ENCODE results near the gene KPNA6.
A peak's percentile ranks its signal among the peaks of the same experiment; 100 is the strongest.

The KPNA6 gene

GRCh38 chr1:32221980-32222755 lies 114.3 kb downstream of the KPNA6 start, which contains the start of the genes EIF3I and TMEM234:
EIF3I (plus strand) TSS chr1:32222407; CDS start chr1:32222442, 35 bp downstream.
TMEM234 (minus strand) TSS chr1:32222353; CDS start chr1:32222322, 31 bp downstream.
- in situ Hi-C loops (cut with HindIII; ENCODE audit: low pct_ligation_motif_present, low sequenced_read_pairs): no loop called here
- no peaks in the 10 kb centered on the region for H3K27me3 ChIP-seq (replicated peaks)
- peak within 1 kb of the TSS; percentile 95 for H3K4me3 ChIP-seq (ENCODE audit: low read depth, low read length)
- H3K36me3 ChIP-seq (replicated peaks): peaks cover 22% of the 10 kb centered on the region
- DNase-seq: peak; percentile 90
- H3K27ac ChIP-seq: peak within 1 kb of the TSS; percentile 93
- no peak for TF ChIP-seq CTCF (IDR thresholded peaks at IDR 0.05; ENCODE audit: low read depth, low read length, missing control alignments)

- H3K36me3 ChIP-seq (replicated peaks): peaks cover 35% of the 10 kb centered on the region
- H3K4me3 ChIP-seq (ENCODE audit: low read depth, low read length): no peak overlapping the region
- H3K27me3 ChIP-seq (replicated peaks): no peaks in the 10 kb centered on the region
- TF ChIP-seq CTCF (IDR thresholded peaks at IDR 0.05; ENCODE audit: low read depth, low read length, missing control alignments): peak; percentile 28
- in situ Hi-C loops (cut with HindIII; ENCODE audit: low pct_ligation_motif_present, low sequenced_read_pairs): no loop called here
- peak; percentile 33 for DNase-seq
- no peak overlapping the region for H3K27ac ChIP-seq
Measured at GRCh38 chr1:32223683-32224082, 115.8 kb downstream of the KPNA6 start.

- no peak for TF ChIP-seq CTCF (IDR thresholded peaks at IDR 0.05; ENCODE audit: low read depth, low read length, missing control alignments)
- Histone ChIP-seq H3K36me3 (replicated peaks) (peaks cover 41% of the 10 kb centered on the region), H3K27ac (no peak overlapping the region)
Measured at GRCh38 chr1:32224285-32224684, 116.4 kb downstream of the KPNA6 start.

More at GRCh38 chr1:32224285-32224684, 116.4 kb downstream of the KPNA6 start:
- no peak overlapping the region for H3K4me3 ChIP-seq (ENCODE audit: low read depth, low read length)
- in situ Hi-C loops (cut with HindIII; ENCODE audit: low pct_ligation_motif_present, low sequenced_read_pairs): no loop called here
- no peaks in the 10 kb centered on the region for H3K27me3 ChIP-seq (replicated peaks)
- DNase-seq: no peak

All from brain microvascular endothelial cell (primary cell).